Endothelial cell of umbilical vein (primary cell): Measurements from ENCODE around the gene RAB36. TPM values are rescaled to one million over a fixed set of nuclear protein-coding genes. Genes with fewer than 3 reads are reported as not detected.

Experiments used
- BruUV-seq: library from RNA; stranded (reverse); fragments of 400-500 nt; replicated peaks from 2 replicates; lab custom pipeline; 2021; lab: Mats Ljungman, UMichigan
- CTCF ChIA-PET: fragments of 300-600, 350-600 bp; sonication (Branson Sonifier 250); formaldehyde crosslinking; loops from one replicate; lab custom pipeline; 2021; ENCODE audit warnings: antibody characterized with exemption, inconsistent platforms; lab: Charles Lee
- POLR2A ChIA-PET: fragments of 300-600, 350-600 bp; sonication (Branson Sonifier 250); formaldehyde crosslinking; loops from one replicate; lab custom pipeline; 2021; ENCODE audit warnings: antibody characterized with exemption, inconsistent platforms; lab: Charles Lee
- DNase-seq: peaks from one replicate; pipeline ENCODE4 v3.0.0-alpha.2; 2011; ENCODE audit warnings: low read depth, low spot score
- FAIRE-seq: peaks from 2 replicates; lab custom pipeline; 2011; peaks lifted over from hg19 to GRCh38; lab: Jason Lieb, UNC
- H2AFZ ChIP-seq: 2 replicates; pipeline ENCODE4 v1.6.0; 2012; ENCODE audit warnings: low read depth, low read length, control low read depth, inconsistent platforms
- H3K27ac ChIP-seq: 2 replicates; pipeline ENCODE4 v1.5.1; 2011; ENCODE audit warnings: low read depth, mild to moderate bottlenecking, control low read depth, low read length, moderate library complexity; ENCODE audit not compliant: insufficient read depth
- H3K27me3 ChIP-seq, 2 experiments: 2 replicates each; pipeline versions ENCODE4 v1.6.0 to v1.6.1; 2011; ENCODE audit warnings: low read length in 2 of 2, mixed read lengths in 1 of 2; ENCODE audit not compliant: control insufficient read depth in 2 of 2, insufficient read depth in 2 of 2
- H3K36me3 ChIP-seq, 2 experiments: 2 replicates in 1 of 2; 3 replicates in 1 of 2; pipeline ENCODE4 v1.5.1; 2011; ENCODE audit warnings: low read length in 2 of 2, mild to moderate bottlenecking in 1 of 2, moderate library complexity in 1 of 2; ENCODE audit not compliant: control insufficient read depth in 2 of 2, insufficient read depth in 2 of 2; ENCODE audit errors: extremely low read depth in 1 of 2
- H3K4me1 ChIP-seq: 3 replicates; pipeline ENCODE4 v1.5.1; 2011; ENCODE audit warnings: mild to moderate bottlenecking, low read length; ENCODE audit not compliant: control insufficient read depth, insufficient read depth; ENCODE audit errors: extremely low read depth
- H3K4me2 ChIP-seq: 2 replicates; pipeline ENCODE4 v1.6.1; 2011; ENCODE audit warnings: low read length, control low read depth, mixed read lengths; ENCODE audit not compliant: insufficient read depth
- H3K4me3 ChIP-seq, 3 experiments: fragments of 200-600 bp in 1 of 3; sonication (generic), shearing (Covaris generic) in 1 of 3; replicated peaks in 1 of 3; 2 replicates each; pipeline ENCODE4 v1.5.1; 2011 to 2016; ENCODE audit warnings: control low read depth in 3 of 3, low read length in 3 of 3, mild to moderate bottlenecking in 2 of 3, inconsistent platforms in 1 of 3, low read depth in 1 of 3, moderate library complexity in 1 of 3; ENCODE audit not compliant: insufficient read depth in 1 of 3
- H3K79me2 ChIP-seq: 2 replicates; pipeline ENCODE4 v1.6.0; 2012; ENCODE audit warnings: low read length, inconsistent platforms; ENCODE audit not compliant: control insufficient read depth, insufficient read depth
- H3K9ac ChIP-seq: replicated peaks from 2 replicates; pipeline ENCODE3; 2011; ENCODE audit warnings: low read length, control low read depth; ENCODE audit not compliant: insufficient read depth; ENCODE audit errors: extremely low read depth
- H3K9me1 ChIP-seq: replicated peaks from 3 replicates; pipeline ENCODE4 v1.6.0; 2011; ENCODE audit warnings: mild to moderate bottlenecking, low read length; ENCODE audit not compliant: control insufficient read depth, insufficient read depth; ENCODE audit errors: extremely low read depth
- H3K9me3 ChIP-seq: replicated peaks from 2 replicates; pipeline ENCODE4 v1.5.1; 2012; ENCODE audit warnings: low read length, inconsistent platforms; ENCODE audit not compliant: control insufficient read depth, insufficient read depth
- H4K20me1 ChIP-seq: replicated peaks from 2 replicates; pipeline ENCODE3; 2011; ENCODE audit warnings: mild to moderate bottlenecking, low read length; ENCODE audit not compliant: control insufficient read depth, insufficient read depth; ENCODE audit errors: extremely low read depth
- EZH2 ChIP-seq: IDR thresholded peaks from 2 replicates; pipeline ENCODE4 v1.6.1; 2012; ENCODE audit warnings: borderline replicate concordance, low read depth, mild to moderate bottlenecking, moderate library complexity, low read length, inconsistent platforms; ENCODE audit not compliant: severe bottlenecking
- FOS ChIP-seq: IDR thresholded peaks from 2 replicates; pipeline ENCODE4 v1.6.1; 2011; ENCODE audit warnings: mild to moderate bottlenecking, low read length, moderate library complexity, borderline replicate concordance; ENCODE audit not compliant: insufficient read depth
- GATA2 ChIP-seq: IDR thresholded peaks from 2 replicates; pipeline ENCODE4 v1.7.0; 2011; ENCODE audit warnings: low read depth, mild to moderate bottlenecking, moderate library complexity, mixed read lengths, low read length; ENCODE audit not compliant: insufficient read length, insufficient read depth
- JUN ChIP-seq: IDR thresholded peaks from 2 replicates; pipeline ENCODE4 v1.6.1; 2011; ENCODE audit warnings: borderline replicate concordance, low read depth; ENCODE audit not compliant: insufficient read length, insufficient read depth
- MYC ChIP-seq: IDR thresholded peaks from one replicate; pipeline ENCODE4 v1.6.1; 2011; ENCODE audit warnings: mild to moderate bottlenecking, low read depth, low read length
- POLR2A ChIP-seq: IDR thresholded peaks from 2 replicates; pipeline ENCODE4 v1.6.1; 2012; ENCODE audit warnings: low read depth, mild to moderate bottlenecking, control low read depth, low read length
- POLR2AphosphoS5 ChIP-seq: IDR thresholded peaks from 2 replicates; pipeline ENCODE4 v1.6.1; 2012; ENCODE audit warnings: low read depth, mild to moderate bottlenecking, control low read depth, low read length, moderate library complexity; ENCODE audit not compliant: insufficient read depth
- dilution Hi-C: fragments of 300-500 bp; cut with MboI; formaldehyde crosslinking; loops from one replicate; pipeline ENCODE4 v1.15.0; 2019; ENCODE audit warnings: low sequenced_read_pairs; ENCODE audit not compliant: extremely low pct_ligation_motif_present
- intact Hi-C: fragments of 100-400 bp; cut with micrococcal nuclease; formaldehyde crosslinking; loops from one replicate; pipeline ENCODE4 v1.10.0; 2022
- polyA plus RNA-seq, 4 experiments: library from polyadenylated mRNA; depleted of rRNA in 3 of 4; stranded (reverse) in 3 of 4; unstranded in 1 of 4; fragments of >200 nt; gene quantifications; 2 replicates each; pipeline versions ENCODE4 v1.2.1 to v1.2.3, GENCODE V29; 2011 to 2012; ENCODE audit warnings: missing spikeins in 1 of 4
- total RNA-seq: library from RNA; stranded (reverse); gene quantifications from 2 replicates; pipeline ENCODE4 v1.2.3, GENCODE V29; 2021
- TF ChIP-seq, protein P1 (sequence below): IDR thresholded peaks from 2 replicates; pipeline ENCODE4 v1.6.1; 2011; ENCODE audit not compliant: insufficient read depth, insufficient read length
- TF ChIP-seq, protein P2 (sequence below), 2 donors: IDR thresholded peaks; 1 replicate in 1 of 2; 2 replicates in 1 of 2; pipeline ENCODE4 v1.5.1; 2011; ENCODE audit warnings: low read length in 2 of 2, mild to moderate bottlenecking in 2 of 2, moderate library complexity in 2 of 2, control low read depth in 1 of 2, inconsistent platforms in 1 of 2, low read depth in 1 of 2; ENCODE audit not compliant: insufficient read depth in 1 of 2; ENCODE audit errors: extremely low read depth in 1 of 2

The RAB36 gene
- total and polyA plus RNA-seq, 2 donors (not counting 3 experiments of a cell fraction or from before 2014, with no cell fraction given): 2.7 to 3.1 TPM

DNA sequence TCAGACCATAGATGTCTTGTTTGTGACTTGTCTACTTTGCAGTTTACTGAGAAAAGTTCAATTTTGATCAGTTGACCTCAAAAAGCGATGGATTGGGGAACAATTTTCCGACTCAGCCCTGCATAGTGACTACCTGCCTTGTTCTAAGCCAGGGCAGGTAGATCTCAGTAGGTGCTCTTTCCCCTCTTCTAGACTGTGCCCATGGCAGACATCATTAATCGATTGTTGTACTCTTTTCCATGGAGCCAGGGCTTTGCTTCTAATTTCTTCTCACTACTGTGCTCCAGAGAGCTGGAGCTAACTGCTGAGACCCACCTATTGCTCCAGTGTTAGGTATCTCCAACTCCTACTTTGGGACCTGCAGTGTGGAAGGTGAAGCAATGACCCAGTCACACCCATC lies 9.9 kb downstream of the RAB36 start:
- Histone ChIP-seq H3K27ac (no peak overlapping the region), H3K36me3 (no peaks in the 10 kb centered on the region), H3K79me2 (no peaks in the 10 kb centered on the region), H4K20me1 (no peaks in the 10 kb centered on the region), H3K9me1 (no peaks in the 10 kb centered on the region), H3K4me2 (no peak overlapping the region), H3K27me3 (no peaks in the 10 kb centered on the region), H3K4me1 (no peaks in the 10 kb centered on the region), H3K9ac (no peak overlapping the region), H2AFZ (no peak overlapping the region), H3K9me3 (no peaks in the 10 kb centered on the region), H3K4me3 (no peak overlapping the region)
- CTCF ChIA-PET: interaction anchor here (1.1 to 3.1 kb wide), 2 partner anchors 19 to 231 kb away, joined by 3 to 11 read pairs; no protein-coding TSS in a partner anchor
- FAIRE-seq (no peak), DNase-seq (no peak)
- POLR2A ChIA-PET: interaction anchor here (0.7 kb wide), 1 partner anchor 268 kb away, joined by 6 read pairs; no protein-coding TSS in a partner anchor
- no TSS peak for BruUV-seq
- dilution Hi-C loops (no loop called here), intact Hi-C loops (no loop called here)
- TF ChIP-seq GATA2 (no peak), POLR2A (no peak), POLR2AphosphoS5 (no peak), FOS (no peak), MYC (no peak), JUN (no peak), EZH2 (no peak)
- TF ChIP-seq, protein P1, sequence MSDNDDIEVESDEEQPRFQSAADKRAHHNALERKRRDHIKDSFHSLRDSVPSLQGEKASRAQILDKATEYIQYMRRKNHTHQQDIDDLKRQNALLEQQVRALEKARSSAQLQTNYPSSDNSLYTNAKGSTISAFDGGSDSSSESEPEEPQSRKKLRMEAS: no peak
- TF ChIP-seq, protein P2, sequence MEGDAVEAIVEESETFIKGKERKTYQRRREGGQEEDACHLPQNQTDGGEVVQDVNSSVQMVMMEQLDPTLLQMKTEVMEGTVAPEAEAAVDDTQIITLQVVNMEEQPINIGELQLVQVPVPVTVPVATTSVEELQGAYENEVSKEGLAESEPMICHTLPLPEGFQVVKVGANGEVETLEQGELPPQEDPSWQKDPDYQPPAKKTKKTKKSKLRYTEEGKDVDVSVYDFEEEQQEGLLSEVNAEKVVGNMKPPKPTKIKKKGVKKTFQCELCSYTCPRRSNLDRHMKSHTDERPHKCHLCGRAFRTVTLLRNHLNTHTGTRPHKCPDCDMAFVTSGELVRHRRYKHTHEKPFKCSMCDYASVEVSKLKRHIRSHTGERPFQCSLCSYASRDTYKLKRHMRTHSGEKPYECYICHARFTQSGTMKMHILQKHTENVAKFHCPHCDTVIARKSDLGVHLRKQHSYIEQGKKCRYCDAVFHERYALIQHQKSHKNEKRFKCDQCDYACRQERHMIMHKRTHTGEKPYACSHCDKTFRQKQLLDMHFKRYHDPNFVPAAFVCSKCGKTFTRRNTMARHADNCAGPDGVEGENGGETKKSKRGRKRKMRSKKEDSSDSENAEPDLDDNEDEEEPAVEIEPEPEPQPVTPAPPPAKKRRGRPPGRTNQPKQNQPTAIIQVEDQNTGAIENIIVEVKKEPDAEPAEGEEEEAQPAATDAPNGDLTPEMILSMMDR (IDR thresholded peaks at IDR 0.05; ENCODE audit: extremely low read depth in 1 of 2, insufficient read depth in 1 of 2, low read depth in 1 of 2, low read length in 2 of 2): no peak
